ENCODE measurements around the gene DUSP5.

DNA sequence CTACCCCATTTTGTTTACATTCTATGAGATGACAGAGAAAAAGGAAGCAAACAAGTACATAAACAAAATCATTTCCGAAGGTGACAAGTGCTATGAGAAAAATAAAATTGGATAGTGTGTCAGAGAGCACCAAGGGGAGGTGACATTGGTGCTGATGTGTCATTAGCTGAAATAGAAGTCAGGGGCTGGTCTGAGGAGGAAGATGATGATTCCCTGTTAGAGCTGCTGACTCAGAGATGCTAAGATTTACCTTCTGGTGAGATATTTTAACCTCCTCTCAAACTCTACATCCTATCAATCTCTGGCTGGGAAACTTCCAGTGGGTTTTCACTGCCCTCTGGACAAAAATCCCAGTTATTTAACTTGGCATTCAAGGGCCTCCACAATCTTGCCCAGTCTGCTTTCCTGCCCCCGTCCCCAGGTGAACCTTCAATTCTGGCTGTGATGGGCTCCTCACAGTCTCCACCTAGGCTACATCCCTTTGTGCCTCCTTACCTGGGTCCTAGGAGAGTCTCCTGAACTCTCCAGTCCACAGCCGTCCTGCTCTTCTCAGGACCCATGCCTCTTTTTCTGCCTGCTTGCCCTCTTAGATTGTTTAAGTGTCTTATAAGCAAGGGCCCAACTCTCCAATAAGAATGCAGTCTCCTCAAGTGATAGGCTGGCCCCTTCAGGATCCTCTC lies 26.6 kb downstream of the DUSP5 start:
- no peak for TF ChIP-seq CTCF (IDR thresholded peaks at IDR 0.05)
- no peak for TF ChIP-seq EP300 (IDR thresholded peaks at IDR 0.05)
- TF ChIP-seq POLR2A (IDR thresholded peaks at IDR 0.05), result no peak

All from upper lobe of left lung (tissue), 4 donors.